Activated naive CD4-positive, alpha-beta T cell (primary cell): ENCODE measurements around the gene ZMAT5.

Experiments
- DNase-seq, 4 experiments: peaks; one replicate each; lab custom pipeline; 2025; lab: John Stamatoyannopoulos, UW

ZMAT5 gene

GRCh38 chr22:29683536-29683935, 83.3 kb downstream of the ZMAT5 start:
- DNase-seq = no peak
